Measurements from ENCODE around the gene RNF39.

- TF ChIP-seq, protein P1, sequence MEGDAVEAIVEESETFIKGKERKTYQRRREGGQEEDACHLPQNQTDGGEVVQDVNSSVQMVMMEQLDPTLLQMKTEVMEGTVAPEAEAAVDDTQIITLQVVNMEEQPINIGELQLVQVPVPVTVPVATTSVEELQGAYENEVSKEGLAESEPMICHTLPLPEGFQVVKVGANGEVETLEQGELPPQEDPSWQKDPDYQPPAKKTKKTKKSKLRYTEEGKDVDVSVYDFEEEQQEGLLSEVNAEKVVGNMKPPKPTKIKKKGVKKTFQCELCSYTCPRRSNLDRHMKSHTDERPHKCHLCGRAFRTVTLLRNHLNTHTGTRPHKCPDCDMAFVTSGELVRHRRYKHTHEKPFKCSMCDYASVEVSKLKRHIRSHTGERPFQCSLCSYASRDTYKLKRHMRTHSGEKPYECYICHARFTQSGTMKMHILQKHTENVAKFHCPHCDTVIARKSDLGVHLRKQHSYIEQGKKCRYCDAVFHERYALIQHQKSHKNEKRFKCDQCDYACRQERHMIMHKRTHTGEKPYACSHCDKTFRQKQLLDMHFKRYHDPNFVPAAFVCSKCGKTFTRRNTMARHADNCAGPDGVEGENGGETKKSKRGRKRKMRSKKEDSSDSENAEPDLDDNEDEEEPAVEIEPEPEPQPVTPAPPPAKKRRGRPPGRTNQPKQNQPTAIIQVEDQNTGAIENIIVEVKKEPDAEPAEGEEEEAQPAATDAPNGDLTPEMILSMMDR (IDR thresholded peaks at IDR 0.05) = no peak
- TF ChIP-seq POLR2A (IDR thresholded peaks at IDR 0.05) (no peak), POLR2AphosphoS5 (IDR thresholded peaks at IDR 0.05; ENCODE audit: insufficient read depth in 1 of 2, low read depth in 1 of 2) (no peak)
Measured at GRCh38 chr6:30053682-30054081, 21.9 kb downstream of the RNF39 start.

Data from vagina (tissue), 2 donors.